ENCODE results near the gene OR4A5.
"Not testable (repeated sequence)": the region's sequence is repeated elsewhere in the genome, so short reads cannot be mapped to it uniquely, and the experiment has no call there.

Gene OR4A5

GRCh38 chr11:54706532-54706931 lies at the start of gene OR4A5:
Gene OR4A5 (plus strand): TSS chr11:54706832. CDS start chr11:54706885, 53 bp downstream.
- not testable (repeated sequence) for H3K27ac ChIP-seq (ENCODE audit: low read length); H3K27me3 ChIP-seq (ENCODE audit: low read depth, low read length); H3K4me3 ChIP-seq (ENCODE audit: low read depth in 1 of 2, low read length in 2 of 2); H3K36me3 ChIP-seq (ENCODE audit: control insufficient read depth in 1 of 2, insufficient read depth in 2 of 2, low read length in 2 of 2); H3K4me1 ChIP-seq (ENCODE audit: control insufficient read depth in 1 of 2, insufficient read depth in 2 of 2, low read length in 2 of 2); H3K9me3 ChIP-seq (ENCODE audit: control insufficient read depth in 1 of 2, low read length in 2 of 2)

GRCh38 chr11:54720094-54720493 lies 13.5 kb downstream of the OR4A5 start:
- H3K27ac ChIP-seq (ENCODE audit: low read length); H3K27me3 ChIP-seq (ENCODE audit: low read depth, low read length); H3K9me3 ChIP-seq (ENCODE audit: control insufficient read depth in 1 of 2, low read length in 2 of 2); H3K36me3 ChIP-seq (ENCODE audit: control insufficient read depth in 1 of 2, insufficient read depth in 2 of 2, low read length in 2 of 2); H3K4me1 ChIP-seq (ENCODE audit: control insufficient read depth in 1 of 2, insufficient read depth in 2 of 2, low read length in 2 of 2); H3K4me3 ChIP-seq (ENCODE audit: low read depth in 1 of 2, low read length in 2 of 2): not testable (repeated sequence)

All from muscle layer of duodenum (tissue), 2 donors.